Heart right ventricle (tissue), 16 donors: ENCODE results near the gene CYP1B1. TPM values are rescaled to one million over a fixed set of nuclear protein-coding genes. Genes with fewer than 3 reads are reported as not detected.

Experiments used
- ATAC-seq, 8 donors: fragments of 200-7000 bp; cut with Tn5 transposase; one replicate each; pipeline ENCODE4 v1.9.1; 2020; ENCODE audit warnings: mild to moderate bottlenecking in 8 of 8, moderate library complexity in 8 of 8, moderate number of reproducible peaks in 1 of 8
- DNase-seq, 2 donors: peaks; one replicate each; pipeline ENCODE4 v3.0.0-alpha.2; 2020
- H3K27ac ChIP-seq, 10 donors: fragments of 200-600 bp; sonication (generic) in 2 of 10; one replicate each; pipeline versions ENCODE4 v1.5.0 to v1.8.0; 2020 to 2022; ENCODE audit warnings: mild to moderate bottlenecking in 3 of 10
- H3K27me3 ChIP-seq, 7 donors: fragments of 200-600 bp; one replicate each; pipeline ENCODE4 v1.8.0; 2021 to 2022; ENCODE audit warnings: mild to moderate bottlenecking in 2 of 7
- H3K36me3 ChIP-seq, 9 donors: fragments of 200-600 bp; sonication (generic) in 1 of 9; one replicate each; pipeline versions ENCODE4 v1.5.0 to v1.8.0; 2020 to 2022; ENCODE audit warnings: mild to moderate bottlenecking in 2 of 9
- H3K4me1 ChIP-seq, 9 donors: fragments of 200-600 bp; sonication (generic) in 1 of 9; one replicate each; pipeline versions ENCODE4 v1.5.0 to v1.8.0; 2020 to 2022; ENCODE audit warnings: mild to moderate bottlenecking in 4 of 9
- H3K4me3 ChIP-seq, 10 donors: fragments of 200-600 bp; sonication (generic) in 2 of 10; one replicate each; pipeline versions ENCODE4 v1.5.0 to v1.8.0; 2020 to 2022; ENCODE audit warnings: mild to moderate bottlenecking in 7 of 10, moderate library complexity in 2 of 10
- H3K9me3 ChIP-seq, 11 donors: fragments of 200-600 bp in 10 of 11; sonication (generic) in 2 of 11; one replicate each; pipeline versions ENCODE4 v1.5.0 to v1.8.0; 2013 to 2022; ENCODE audit warnings: mild to moderate bottlenecking in 2 of 11, control low read depth in 1 of 11, moderate library complexity in 1 of 11
- WGBS, 2 donors: extraction: QIAGEN DNeasy Blood & Tissue Kit; methylation state at CpG; one replicate each; pipeline ENCODE4 v1.1.7; 2013; ENCODE audit warnings: inconsistent platforms in 1 of 2; 5-methylcytosine and 5-hydroxymethylcytosine counted together
- intact Hi-C, 10 donors: fragments of 100-400 bp; cut with DNase I; formaldehyde crosslinking; loops; one replicate each; pipeline versions ENCODE4 v1.11.1 to v1.14.2; 2022
- polyA plus RNA-seq, 2 donors: library from polyadenylated mRNA; stranded (reverse); fragments of 200-250 nt; gene quantifications; one replicate each; pipeline ENCODE4 v1.2.3, GENCODE V29; 2013
- total RNA-seq, 10 donors: library from RNA; stranded (reverse); fragmentation: NEBNext Ultra II Directional in 3 of 10; extraction: Animal tissue kit (Norgen Biotek cat#: 25700) in 3 of 10; gene quantifications; one replicate each; pipeline versions ENCODE4 v1.2.1 to v1.2.4, GENCODE V29; 2021 to 2023
- TF ChIP-seq, protein P1 (sequence below), 9 donors: fragments of 200-600 bp; sonication (generic) in 2 of 9; IDR thresholded peaks; one replicate each; pipeline versions ENCODE4 v1.5.0 to v1.8.0; 2021 to 2022; ENCODE audit warnings: antibody characterized with exemption in 9 of 9, mild to moderate bottlenecking in 5 of 9, moderate library complexity in 1 of 9
- donor health status: Arrhythmogenic right ventricular cardiomyopathy.
- donor health status: ischemic (EF 13 %, LVEDD 7.1; RV severe dilation, severe dysfunction).
- donor health status: healthy with polysubstance abuse.
- donor health status: DM: no; HTN: yes; CAD: no.
- donor health status: DM: no; HTN: no; CAD: no.
- donor health status: ischemic (EF 25% LVEDD 6.9; RV normal size, moderate dysfunction).
- donor health status: ischemic (EF 25% LVEDD 5.7; RV mildly dilated, moderate dysfunction).
- donor health status: healthy.
- donor health status: DM: yes; HTN: yes; CAD: no.
- donor health status: Ischemic cardiomyopathy.
- donor health status: ischemic (EF 35%, LVEDD 5.7; RV mildly dilated, moderate dysfunction).
- donor health status: nonischemic (EF 11% LVEDD 7.7; RV severe dilation, severe dysfunction).
- donor health status: DM: yes; HTN: yes; CAD: no.
- donor health status: PGD.
- donor health status: ischemic (EF 29% LVEDD 5.4; RV normal size, mild dysfunction).
- donor health status: nonischemic (EF 23%, LVEDD 6.1; RV moderate dilation, normal function).

CYP1B1 gene
- total and polyA plus RNA-seq, 12 donors = 7.2 to 89.3 (median 14.3) TPM

GRCh38 chr2:38079116-38080052, 3.4 kb upstream of the CYP1B1 start:
- intact Hi-C loops = loop anchor here in 5 of 10 donors (5.0 to 10.0 kb wide), 5 partner anchors 38 to 195 kb away; no protein-coding TSS in a partner anchor
- 62 to 73% methylated on average over 11 of the region's 11 CpGs for WGBS, 2 donors
- no peaks in the 10 kb centered on the region for H3K9me3 ChIP-seq

DNA sequence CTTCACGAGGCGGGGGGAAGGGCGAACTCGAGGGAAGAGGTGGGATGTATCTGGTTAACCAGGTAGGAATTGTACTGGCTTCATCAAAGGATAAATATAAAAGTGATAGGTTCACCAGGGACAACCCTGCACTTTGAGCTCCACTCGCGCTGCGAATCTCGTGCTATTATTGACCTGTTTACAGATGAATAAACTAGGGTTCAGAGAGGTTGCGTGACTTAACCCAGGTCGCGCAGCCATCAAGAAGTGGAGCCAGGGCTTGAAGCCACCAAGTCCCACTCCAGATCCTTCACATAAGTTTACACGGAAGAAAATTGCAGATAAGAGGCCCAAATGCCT, 1.4 kb upstream of the CYP1B1 start:
- intact Hi-C loops = loop anchor here in 5 of 10 donors (2.0 to 10.0 kb wide), 7 partner anchors 37 to 197 kb away; no protein-coding TSS in a partner anchor
- ATAC-seq (no peak), DNase-seq (no peak)
- Histone ChIP-seq H3K36me3 (peaks cover 0 to 14% (median 0%) of the 10 kb centered on the region in 9 donors), H3K27ac (peak overlapping the region; percentile 84 to 96 (median 92)), H3K9me3 (no peaks in the 10 kb centered on the region), H3K4me3 (peak overlapping the region; percentile 33 to 67 (median 62)), H3K4me1 (peaks cover 3 to 57% (median 39%) of the 10 kb centered on the region in 9 donors), H3K27me3 (peaks cover 0 to 63% (median 43%) of the 10 kb centered on the region in 7 donors)
- TF ChIP-seq, protein P1, sequence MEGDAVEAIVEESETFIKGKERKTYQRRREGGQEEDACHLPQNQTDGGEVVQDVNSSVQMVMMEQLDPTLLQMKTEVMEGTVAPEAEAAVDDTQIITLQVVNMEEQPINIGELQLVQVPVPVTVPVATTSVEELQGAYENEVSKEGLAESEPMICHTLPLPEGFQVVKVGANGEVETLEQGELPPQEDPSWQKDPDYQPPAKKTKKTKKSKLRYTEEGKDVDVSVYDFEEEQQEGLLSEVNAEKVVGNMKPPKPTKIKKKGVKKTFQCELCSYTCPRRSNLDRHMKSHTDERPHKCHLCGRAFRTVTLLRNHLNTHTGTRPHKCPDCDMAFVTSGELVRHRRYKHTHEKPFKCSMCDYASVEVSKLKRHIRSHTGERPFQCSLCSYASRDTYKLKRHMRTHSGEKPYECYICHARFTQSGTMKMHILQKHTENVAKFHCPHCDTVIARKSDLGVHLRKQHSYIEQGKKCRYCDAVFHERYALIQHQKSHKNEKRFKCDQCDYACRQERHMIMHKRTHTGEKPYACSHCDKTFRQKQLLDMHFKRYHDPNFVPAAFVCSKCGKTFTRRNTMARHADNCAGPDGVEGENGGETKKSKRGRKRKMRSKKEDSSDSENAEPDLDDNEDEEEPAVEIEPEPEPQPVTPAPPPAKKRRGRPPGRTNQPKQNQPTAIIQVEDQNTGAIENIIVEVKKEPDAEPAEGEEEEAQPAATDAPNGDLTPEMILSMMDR (IDR thresholded peaks at IDR 0.05) = no peak
- whole genome bisulfite sequencing, 2 donors = 25 to 31% methylated on average over 12 of the region's 12 CpGs

More at GRCh38 chr2:38079116-38080052, 3.4 kb upstream of the CYP1B1 start:
- peaks cover 3 to 40% (median 27%) of the 10 kb centered on the region in 9 donors for H3K4me1 ChIP-seq
- ATAC-seq (no peak), DNase-seq (no peak)
- H3K27ac ChIP-seq = peak overlapping the region in 1 of 10 donors; percentile 25
- H3K27me3 ChIP-seq = peaks cover 0 to 43% (median 29%) of the 10 kb centered on the region in 7 donors
- TF ChIP-seq, protein P1 (IDR thresholded peaks at IDR 0.05) = no peak
- peaks cover 0 to 3% (median 0%) of the 10 kb centered on the region in 9 donors for H3K36me3 ChIP-seq
- H3K4me3 ChIP-seq = no peak overlapping the region

DNA sequence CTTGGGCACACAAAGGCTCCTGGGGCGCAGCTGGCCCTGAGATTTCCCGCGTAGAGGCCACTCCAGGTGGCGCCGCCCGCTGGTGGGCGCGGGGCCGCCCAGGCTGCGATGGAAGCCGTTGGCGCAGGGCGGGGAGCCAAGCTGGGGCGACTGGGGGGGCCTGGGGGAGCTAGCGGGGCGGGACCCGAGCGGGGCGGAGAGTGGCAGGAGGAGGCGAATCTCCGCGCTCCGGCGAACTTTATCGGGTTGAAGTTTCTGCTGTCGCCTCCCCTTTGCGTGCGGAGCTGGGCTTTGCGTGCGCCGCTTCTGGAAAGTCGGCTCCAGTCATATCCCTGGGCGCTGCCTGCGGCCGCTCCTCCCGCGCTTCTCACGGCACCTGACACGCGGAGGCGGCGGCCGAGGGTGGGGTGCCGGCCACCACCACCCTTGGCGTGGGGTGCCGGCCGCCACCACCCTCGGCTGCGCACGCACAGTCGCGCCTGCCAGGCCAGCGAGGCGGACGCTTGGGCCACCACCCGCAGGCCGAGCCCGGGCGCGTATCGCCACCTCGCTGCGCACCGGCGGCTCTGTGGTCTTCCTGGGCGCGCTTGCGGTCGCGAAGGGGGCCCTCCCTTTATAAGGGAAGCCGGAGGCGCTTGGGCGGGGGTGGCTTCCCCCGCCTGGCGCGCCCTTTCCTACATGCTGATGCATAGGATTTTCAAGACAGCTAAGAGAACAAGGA, 919 bp upstream of the CYP1B1 start:
- peak; percentile 63 to 87 (median 75) for ATAC-seq
- Histone ChIP-seq H3K9me3 (no peaks in the 10 kb centered on the region), H3K27me3 (peaks cover 0 to 68% (median 43%) of the 10 kb centered on the region in 7 donors), H3K36me3 (peaks cover 0 to 14% (median 0%) of the 10 kb centered on the region in 9 donors), H3K4me1 (peaks cover 3 to 63% (median 39%) of the 10 kb centered on the region in 9 donors), H3K4me3 (peak overlapping the region; percentile 33 to 67 (median 62)), H3K27ac (peak overlapping the region; percentile 84 to 96 (median 92))
- WGBS, 2 donors = 0 to 1% methylated on average over 69 to 76 of the region's 76 CpGs
- TF ChIP-seq, protein P1 (IDR thresholded peaks at IDR 0.05) = peak in 7 of 9 donors; percentile 5 to 60 (median 34)
- intact Hi-C loops = loop anchor here in 6 of 10 donors (1.0 to 10.0 kb wide), 8 partner anchors 38 to 198 kb away; no protein-coding TSS in a partner anchor
- peak; percentile 79 for DNase-seq
